ENCODE measurements around the gene KIF19. TPM values are rescaled to one million over a fixed set of nuclear protein-coding genes. Genes with fewer than 3 reads are reported as not detected.

KIF19 gene, protein sequence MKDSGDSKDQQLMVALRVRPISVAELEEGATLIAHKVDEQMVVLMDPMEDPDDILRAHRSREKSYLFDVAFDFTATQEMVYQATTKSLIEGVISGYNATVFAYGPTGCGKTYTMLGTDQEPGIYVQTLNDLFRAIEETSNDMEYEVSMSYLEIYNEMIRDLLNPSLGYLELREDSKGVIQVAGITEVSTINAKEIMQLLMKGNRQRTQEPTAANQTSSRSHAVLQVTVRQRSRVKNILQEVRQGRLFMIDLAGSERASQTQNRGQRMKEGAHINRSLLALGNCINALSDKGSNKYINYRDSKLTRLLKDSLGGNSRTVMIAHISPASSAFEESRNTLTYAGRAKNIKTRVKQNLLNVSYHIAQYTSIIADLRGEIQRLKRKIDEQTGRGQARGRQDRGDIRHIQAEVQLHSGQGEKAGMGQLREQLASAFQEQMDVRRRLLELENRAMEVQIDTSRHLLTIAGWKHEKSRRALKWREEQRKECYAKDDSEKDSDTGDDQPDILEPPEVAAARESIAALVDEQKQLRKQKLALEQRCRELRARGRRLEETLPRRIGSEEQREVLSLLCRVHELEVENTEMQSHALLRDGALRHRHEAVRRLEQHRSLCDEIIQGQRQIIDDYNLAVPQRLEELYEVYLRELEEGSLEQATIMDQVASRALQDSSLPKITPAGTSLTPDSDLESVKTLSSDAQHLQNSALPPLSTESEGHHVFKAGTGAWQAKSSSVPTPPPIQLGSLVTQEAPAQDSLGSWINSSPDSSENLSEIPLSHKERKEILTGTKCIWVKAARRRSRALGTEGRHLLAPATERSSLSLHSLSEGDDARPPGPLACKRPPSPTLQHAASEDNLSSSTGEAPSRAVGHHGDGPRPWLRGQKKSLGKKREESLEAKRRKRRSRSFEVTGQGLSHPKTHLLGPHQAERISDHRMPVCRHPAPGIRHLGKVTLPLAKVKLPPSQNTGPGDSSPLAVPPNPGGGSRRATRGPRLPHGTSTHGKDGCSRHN
- under 0.01 TPM in 1 of 2 replicates, not detected in the other for total RNA-seq

GRCh38 chr17:74325743-74326379 lies at the start of gene KIF19:
KIF19 (plus strand) TSS chr17:74326226; CDS start chr17:74326350, 124 bp downstream.

GRCh38 chr17:74361230-74362068 lies 35.4 kb downstream of the KIF19 start, which contains the start of gene BTBD17:
BTBD17 (minus strand) TSS chr17:74361868; CDS start chr17:74361819, 49 bp downstream.

DNA sequence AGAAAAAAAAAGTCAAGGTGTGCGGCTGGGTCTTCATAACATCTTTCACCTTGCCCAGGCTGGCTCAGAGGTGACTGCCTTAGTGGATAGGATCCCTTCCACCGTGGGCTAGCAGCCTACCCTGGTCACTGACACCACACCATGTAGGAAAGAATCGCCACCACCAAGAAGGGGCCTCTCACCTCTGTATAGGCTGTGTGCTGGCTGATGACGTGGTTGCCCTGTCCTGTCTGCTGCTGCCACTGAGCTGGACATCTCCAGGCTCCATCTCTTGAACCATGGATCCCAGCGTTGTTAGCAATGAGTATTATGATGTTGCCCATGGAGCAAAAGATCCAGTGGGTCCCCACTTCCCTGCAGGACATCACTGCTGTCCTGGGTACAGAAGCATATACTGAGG lies 41.2 kb downstream of the KIF19 start, which contains the start of gene GPR142:
TSS of gene GPR142 (plus strand) at position 301 of the 400 bp plus-strand sequence. CDS start 2,035 bp downstream, outside the sequence.

Other genes with a start within 250 kb of the KIF19 start
- gene RPL38, start 122.5 kb upstream of the KIF19 start, total RNA-seq, result 891 and 1,081 TPM in 2 replicates
- gene TTYH2, start 112.7 kb upstream of the KIF19 start, total RNA-seq, result 0.85 and 2.2 TPM in 2 replicates
- gene DNAI2, start 52.0 kb upstream of the KIF19 start, total RNA-seq, result not detected in 2 replicates
- gene BTBD17, start 35.6 kb downstream of the KIF19 start, total RNA-seq, result not detected in 2 replicates
- not detected in 2 replicates for gene GPR142, start 41.3 kb downstream of the KIF19 start, total RNA-seq
- 36.2 and 36.9 TPM in 2 replicates for gene GPRC5C, start 105.9 kb downstream of the KIF19 start, total RNA-seq
- gene CD300A, start 140.4 kb downstream of the KIF19 start, total RNA-seq, result not detected in 2 replicates
- gene CD300LB, start 205.2 kb downstream of the KIF19 start, total RNA-seq, result not detected in 2 replicates
- gene CD300C, start 219.9 kb downstream of the KIF19 start, total RNA-seq, result not detected in 2 replicates
- not detected in 2 replicates for gene CD300H, start 241.3 kb downstream of the KIF19 start, total RNA-seq